ENCODE measurements around the gene PHF3. TPM values are rescaled to one million over a fixed set of nuclear protein-coding genes. Genes with fewer than 3 reads are reported as not detected.

The PHF3 gene
- total and polyA plus RNA-seq, 12 donors, result 4.3 to 46.3 (median 39.6) TPM

- WGBS, 2 donors, result 83 to 85% methylated on average over 2 of the region's 2 CpGs
- Histone ChIP-seq H3K27me3 (no peaks in the 10 kb centered on the region), H3K27ac (no peak overlapping the region), H3K36me3 (no peaks in the 10 kb centered on the region), H3K9me3 (peaks cover 0 to 16% (median 0%) of the 10 kb centered on the region in 11 donors), H3K4me1 (peaks cover 4 to 78% (median 54%) of the 10 kb centered on the region in 9 donors), H3K4me3 (no peak overlapping the region)
- TF ChIP-seq, protein P1, sequence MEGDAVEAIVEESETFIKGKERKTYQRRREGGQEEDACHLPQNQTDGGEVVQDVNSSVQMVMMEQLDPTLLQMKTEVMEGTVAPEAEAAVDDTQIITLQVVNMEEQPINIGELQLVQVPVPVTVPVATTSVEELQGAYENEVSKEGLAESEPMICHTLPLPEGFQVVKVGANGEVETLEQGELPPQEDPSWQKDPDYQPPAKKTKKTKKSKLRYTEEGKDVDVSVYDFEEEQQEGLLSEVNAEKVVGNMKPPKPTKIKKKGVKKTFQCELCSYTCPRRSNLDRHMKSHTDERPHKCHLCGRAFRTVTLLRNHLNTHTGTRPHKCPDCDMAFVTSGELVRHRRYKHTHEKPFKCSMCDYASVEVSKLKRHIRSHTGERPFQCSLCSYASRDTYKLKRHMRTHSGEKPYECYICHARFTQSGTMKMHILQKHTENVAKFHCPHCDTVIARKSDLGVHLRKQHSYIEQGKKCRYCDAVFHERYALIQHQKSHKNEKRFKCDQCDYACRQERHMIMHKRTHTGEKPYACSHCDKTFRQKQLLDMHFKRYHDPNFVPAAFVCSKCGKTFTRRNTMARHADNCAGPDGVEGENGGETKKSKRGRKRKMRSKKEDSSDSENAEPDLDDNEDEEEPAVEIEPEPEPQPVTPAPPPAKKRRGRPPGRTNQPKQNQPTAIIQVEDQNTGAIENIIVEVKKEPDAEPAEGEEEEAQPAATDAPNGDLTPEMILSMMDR (IDR thresholded peaks at IDR 0.05), result no peak
- ATAC-seq (no peak), DNase-seq (no peak)
- intact Hi-C loops (cut with DNase I), result no loop called here
These were observed 17.4 kb downstream of the PHF3 start for GRCh38 chr6:63652980-63653379.

DNA sequence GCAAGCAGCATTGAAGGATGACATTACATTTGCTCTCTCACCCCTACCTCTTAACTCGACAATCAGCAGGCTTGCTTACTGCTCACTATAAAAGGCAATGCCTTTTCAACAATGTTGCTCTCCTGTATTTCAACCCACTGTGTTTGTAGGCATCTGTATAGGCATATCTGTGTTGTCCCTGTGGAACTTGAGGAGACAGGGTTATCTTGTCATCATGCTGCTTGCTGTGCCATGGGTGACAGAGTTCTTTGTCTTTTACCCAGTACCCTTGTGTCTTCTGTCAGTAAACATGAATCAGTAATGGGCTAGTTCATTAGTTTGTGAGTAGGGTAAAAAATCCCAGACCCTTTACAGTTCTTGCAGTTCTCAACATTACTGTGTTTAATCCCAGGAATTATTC, 25.2 kb downstream of the PHF3 start:
- ATAC-seq (no peak), DNase-seq (no peak)
- Histone ChIP-seq H3K27ac (no peak overlapping the region), H3K36me3 (no peaks in the 10 kb centered on the region), H3K4me1 (peaks cover 0 to 75% (median 43%) of the 10 kb centered on the region in 9 donors), H3K27me3 (no peaks in the 10 kb centered on the region), H3K9me3 (no peaks in the 10 kb centered on the region), H3K4me3 (no peak overlapping the region)
- intact Hi-C loops (cut with DNase I), result no loop called here
- TF ChIP-seq, protein P1 (IDR thresholded peaks at IDR 0.05), result no peak
- 44 to 62% methylated on average over 1 of the region's 1 CpG for WGBS, 2 donors

DNA sequence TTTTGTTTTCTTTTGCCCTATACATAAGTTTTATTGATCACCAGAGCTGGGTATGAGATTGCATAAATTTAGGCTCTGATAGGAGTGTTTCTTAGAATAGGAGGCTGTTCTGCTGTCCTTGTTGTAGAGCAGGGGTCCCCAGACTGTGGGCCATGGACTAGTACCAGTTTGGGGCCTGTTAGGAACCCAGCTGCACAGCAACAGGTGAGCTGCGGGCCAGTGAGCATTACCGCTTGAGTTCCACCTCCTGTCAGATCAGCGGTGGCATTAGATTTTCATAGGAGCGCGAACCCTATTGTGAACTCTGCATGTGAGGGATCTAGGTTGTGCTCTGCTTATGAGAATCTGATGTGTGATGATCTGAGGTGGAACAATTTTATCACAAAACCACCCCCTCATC, 26.2 kb downstream of the PHF3 start:
- intact Hi-C loops (cut with DNase I), result no loop called here
- Histone ChIP-seq H3K9me3 (no peaks in the 10 kb centered on the region), H3K36me3 (no peaks in the 10 kb centered on the region), H3K27ac (no peak overlapping the region), H3K4me3 (no peak overlapping the region), H3K4me1 (peaks cover 0 to 67% (median 35%) of the 10 kb centered on the region in 9 donors), H3K27me3 (no peaks in the 10 kb centered on the region)
- no peak for ATAC-seq
- TF ChIP-seq, protein P1 (IDR thresholded peaks at IDR 0.05), result no peak
- 97 to 98% methylated on average over 5 of the region's 5 CpGs for WGBS, 2 donors
- DNase-seq, result no peak

- Histone ChIP-seq H3K4me3 (no peak overlapping the region), H3K36me3 (no peaks in the 10 kb centered on the region), H3K27ac (peak overlapping the region in 2 of 10 donors; percentile 16 to 42), H3K4me1 (peaks cover 0 to 52% (median 30%) of the 10 kb centered on the region in 9 donors), H3K27me3 (no peaks in the 10 kb centered on the region), H3K9me3 (no peaks in the 10 kb centered on the region)
- DNase-seq (no peak), ATAC-seq (peak in 3 of 8 donors; percentile 16 to 67 (median 38))
- TF ChIP-seq, protein P1 (IDR thresholded peaks at IDR 0.05), result no peak
- intact Hi-C loops (cut with DNase I), result no loop called here
- whole genome bisulfite sequencing, 2 donors, result 87 to 88% methylated on average over 5 of the region's 5 CpGs
These were observed 27.7 kb downstream of the PHF3 start for GRCh38 chr6:63663147-63663955.
